Tibial artery (tissue), 4 donors: ENCODE data around the gene PPP6R2.

Experiments
- DNase-seq, 2 donors: peaks; one replicate each; pipeline ENCODE4 v3.0.0-alpha.2; 2019
- H3K27ac ChIP-seq, 2 donors: fragments of 200-600 bp; sonication (generic) in 1 of 2; 1 replicate in 1 of 2; 2 replicates in 1 of 2; pipeline ENCODE4 v1.5.1; 2018 to 2019; ENCODE audit warnings: mild to moderate bottlenecking in 1 of 2
- H3K27me3 ChIP-seq, 2 donors: fragments of 200-600 bp; sonication (generic) in 1 of 2; one replicate each; pipeline versions ENCODE4 v1.5.1 to v1.6.0; 2016 to 2019
- H3K36me3 ChIP-seq, 3 donors: fragments of 200-600 bp; sonication (generic) in 2 of 3; one replicate each; pipeline ENCODE4 v1.5.1; 2016 to 2019; ENCODE audit warnings: mild to moderate bottlenecking in 2 of 3
- H3K4me1 ChIP-seq, 4 donors: fragments of 200-600 bp; sonication (generic) in 2 of 4; 1 replicate in 3 of 4; 2 replicates in 1 of 4; pipeline ENCODE4 v1.5.1; 2016 to 2019
- H3K4me3 ChIP-seq, 2 donors: fragments of 200-600 bp; sonication (generic) in 1 of 2; 1 replicate in 1 of 2; 2 replicates in 1 of 2; pipeline ENCODE4 v1.5.1; 2018 to 2019; ENCODE audit warnings: mild to moderate bottlenecking in 2 of 2
- H3K9me3 ChIP-seq, 3 donors: fragments of 200-600 bp; sonication (generic) in 1 of 3; one replicate each; pipeline ENCODE4 v1.5.1; 2016 to 2019
- CTCF ChIP-seq, 2 experiments: fragments of 200-600 bp in 1 of 2; fragments of 450-650 bp in 1 of 2; IDR thresholded peaks; one replicate each; pipeline ENCODE4 v1.5.1; 2017 to 2019; ENCODE audit warnings: antibody characterized with exemption in 2 of 2, mild to moderate bottlenecking in 1 of 2, moderate library complexity in 1 of 2
- intact Hi-C: fragments of 100-400 bp; cut with DNase I; formaldehyde crosslinking; loops from one replicate; pipeline ENCODE4 v1.15.0; 2023; ENCODE audit warnings: low total_unique reads

Gene PPP6R2

GRCh38 chr22:50440544-50441249 lies 97.6 kb downstream of the PPP6R2 start:
- Histone ChIP-seq H3K36me3 (peaks cover 38 to 92% (median 72%) of the 10 kb centered on the region in 3 donors), H3K27ac (no peak overlapping the region), H3K9me3 (no peaks in the 10 kb centered on the region), H3K27me3 (no peaks in the 10 kb centered on the region), H3K4me3 (no peak overlapping the region), H3K4me1 (peaks cover 0 to 17% (median 5%) of the 10 kb centered on the region in 4 donors)
- TF ChIP-seq CTCF (IDR thresholded peaks at IDR 0.05), result no peak
- intact Hi-C loops, result loop anchor here (10.0 kb wide), 1 partner anchor 186 kb away; the partner anchor contains the start of gene HDAC10
- DNase-seq, result no peak

GRCh38 chr22:50441428-50441993 lies 98.4 kb downstream of the PPP6R2 start:
- no peak overlapping the region for H3K27ac ChIP-seq
- H3K36me3 ChIP-seq, result peaks cover 36 to 92% (median 72%) of the 10 kb centered on the region in 3 donors
- no peaks in the 10 kb centered on the region for H3K9me3 ChIP-seq
- no peak for DNase-seq
- no peaks in the 10 kb centered on the region for H3K27me3 ChIP-seq
- H3K4me1 ChIP-seq, result peaks cover 0 to 17% (median 5%) of the 10 kb centered on the region in 4 donors
- no peak overlapping the region for H3K4me3 ChIP-seq
- intact Hi-C loops, result loop anchor here (10.0 kb wide), 1 partner anchor 187 kb away; the partner anchor contains the start of gene HDAC10
- no peak for TF ChIP-seq CTCF (IDR thresholded peaks at IDR 0.05)

GRCh38 chr22:50443197-50443596 lies 100.1 kb downstream of the PPP6R2 start:
- no peaks in the 10 kb centered on the region for H3K9me3 ChIP-seq
- no peak for DNase-seq
- intact Hi-C loops, result loop anchor here (10.0 kb wide), 1 partner anchor 188 kb away; the partner anchor contains the start of gene HDAC10
- no peak for TF ChIP-seq CTCF (IDR thresholded peaks at IDR 0.05)
- H3K27ac ChIP-seq, result no peak overlapping the region
- peaks cover 37 to 92% (median 72%) of the 10 kb centered on the region in 3 donors for H3K36me3 ChIP-seq
- peaks cover 0 to 17% (median 5%) of the 10 kb centered on the region in 4 donors for H3K4me1 ChIP-seq
- H3K27me3 ChIP-seq, result no peaks in the 10 kb centered on the region
- H3K4me3 ChIP-seq, result no peak overlapping the region

- peaks cover 0 to 17% (median 5%) of the 10 kb centered on the region in 4 donors for H3K4me1 ChIP-seq
- H3K4me3 ChIP-seq, result no peak overlapping the region
- DNase-seq, result no peak
- no peaks in the 10 kb centered on the region for H3K27me3 ChIP-seq
- no peaks in the 10 kb centered on the region for H3K9me3 ChIP-seq
- intact Hi-C loops, result loop anchor here (10.0 kb wide), 1 partner anchor 189 kb away; the partner anchor contains the start of gene HDAC10
- H3K36me3 ChIP-seq, result peaks cover 36 to 92% (median 72%) of the 10 kb centered on the region in 3 donors
- no peak for TF ChIP-seq CTCF (IDR thresholded peaks at IDR 0.05)
- H3K27ac ChIP-seq, result peak overlapping the region in 1 of 2 donors; percentile 34
Observed at GRCh38 chr22:50443801-50444625, 100.9 kb downstream of the PPP6R2 start.

- no peaks in the 10 kb centered on the region for H3K27me3 ChIP-seq
- peak overlapping the region in 1 of 2 donors; percentile 34 for H3K27ac ChIP-seq
- H3K4me1 ChIP-seq, result peaks cover 0 to 17% (median 5%) of the 10 kb centered on the region in 4 donors
- no peak for DNase-seq
- TF ChIP-seq CTCF (IDR thresholded peaks at IDR 0.05), result no peak
- peaks cover 34 to 91% (median 70%) of the 10 kb centered on the region in 3 donors for H3K36me3 ChIP-seq
- H3K4me3 ChIP-seq, result no peak overlapping the region
- intact Hi-C loops, result loop anchor here (10.0 kb wide), 1 partner anchor 190 kb away; the partner anchor contains the start of gene HDAC10
- no peaks in the 10 kb centered on the region for H3K9me3 ChIP-seq
Observed at GRCh38 chr22:50444663-50445062, 101.5 kb downstream of the PPP6R2 start.
